ENCODE results near the gene ALDH1A3.

ALDH1A3 gene

DNA sequence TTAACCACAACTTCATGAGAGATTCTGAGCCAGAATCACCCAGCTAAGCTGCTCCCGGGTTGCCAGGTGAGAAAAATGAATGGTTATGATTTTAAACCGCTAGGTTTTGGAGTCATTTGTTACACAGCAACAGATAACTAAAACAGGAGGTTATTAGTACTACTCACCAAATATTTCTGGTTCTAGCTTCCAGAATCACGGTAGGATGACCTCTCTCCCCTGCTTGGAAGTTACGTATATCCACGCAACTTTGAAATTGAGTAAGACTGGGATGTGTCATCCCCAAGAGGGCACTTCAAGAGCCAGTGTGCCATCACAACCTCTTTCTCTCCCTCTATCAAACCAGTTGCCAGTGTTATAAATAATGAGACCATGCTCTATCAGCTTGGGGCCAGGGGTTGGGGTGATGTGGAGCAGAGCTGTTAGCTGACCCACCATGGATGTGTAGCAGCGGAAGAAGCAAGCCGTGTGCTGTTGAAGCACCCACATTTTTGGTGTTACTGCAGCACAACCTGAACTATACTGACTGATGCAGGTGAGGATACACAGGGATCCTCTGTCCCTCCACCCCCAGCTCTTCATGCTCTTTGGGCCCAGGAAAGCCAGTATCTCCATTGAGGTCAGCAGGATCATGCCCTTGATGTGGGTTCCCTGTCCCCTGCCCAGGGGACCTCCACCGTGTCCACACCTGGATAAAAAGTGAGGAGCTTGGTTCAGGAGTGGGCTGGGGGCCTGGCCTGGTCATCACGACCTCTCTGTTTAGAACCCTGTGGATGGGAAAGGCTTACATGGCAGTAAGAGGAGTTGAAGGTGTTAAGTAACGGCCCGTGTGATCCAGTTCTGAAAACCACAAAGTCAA is 19.4 kb upstream of the ALDH1A3 start:
- no peak for DNase-seq

DNA sequence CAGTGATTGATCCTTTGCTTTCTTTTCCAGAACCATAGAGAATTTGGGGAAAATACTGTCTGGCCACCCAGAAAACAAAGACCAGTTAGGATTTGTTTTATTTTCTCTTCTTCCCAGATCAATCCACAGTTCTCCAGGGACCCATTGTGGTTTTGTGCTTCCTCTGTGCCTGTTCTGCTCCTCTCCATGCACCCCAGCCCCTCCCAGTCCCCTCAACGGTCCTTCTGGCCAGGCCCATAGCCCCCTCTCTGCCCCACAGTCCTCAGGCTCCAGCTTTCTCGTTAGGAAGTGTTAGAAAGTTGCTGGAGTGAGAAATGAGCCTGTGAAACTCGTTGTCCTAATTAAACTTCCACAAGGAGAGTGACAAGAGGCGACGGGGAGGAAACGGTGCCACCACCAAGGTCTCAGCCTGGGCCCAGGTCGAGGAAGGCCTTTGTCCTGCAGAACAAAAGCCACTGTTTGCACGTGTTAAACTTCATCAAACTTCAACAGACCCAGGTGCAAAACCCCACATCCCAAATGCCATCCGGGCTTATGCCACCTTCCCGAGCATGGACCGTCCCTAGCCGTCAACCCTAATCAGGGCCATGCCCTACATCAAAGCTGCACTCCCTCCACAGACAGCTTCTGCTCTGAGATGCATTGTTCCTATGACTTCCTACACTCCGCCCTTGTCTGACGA is 18.7 kb upstream of the ALDH1A3 start:
- DNase-seq, result no peak

DNA sequence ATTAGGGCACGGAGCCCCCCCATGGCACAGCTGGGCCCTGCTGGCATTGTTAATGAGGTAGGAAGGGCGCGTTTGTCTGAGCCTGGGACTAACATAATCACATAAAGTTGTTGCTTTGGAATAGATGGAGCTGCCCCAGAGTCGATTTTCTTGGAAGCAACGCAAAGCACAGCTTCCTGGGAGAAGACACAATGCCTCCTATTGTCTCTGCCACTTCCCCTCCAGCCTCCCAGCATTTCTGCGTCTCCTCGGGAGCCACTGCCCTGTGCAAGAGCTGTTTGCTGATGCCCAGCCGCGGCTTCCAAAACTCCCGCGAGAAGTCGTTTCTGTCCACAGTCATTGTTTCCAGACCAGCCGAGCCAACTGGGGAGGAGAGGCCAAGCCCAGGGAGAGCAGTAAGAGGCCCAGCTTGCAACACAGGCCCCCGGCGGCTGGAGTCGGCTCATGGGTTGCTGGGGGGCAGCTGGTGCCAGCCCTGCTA is 18.1 kb upstream of the ALDH1A3 start:
- DNase-seq, result no peak

DNA sequence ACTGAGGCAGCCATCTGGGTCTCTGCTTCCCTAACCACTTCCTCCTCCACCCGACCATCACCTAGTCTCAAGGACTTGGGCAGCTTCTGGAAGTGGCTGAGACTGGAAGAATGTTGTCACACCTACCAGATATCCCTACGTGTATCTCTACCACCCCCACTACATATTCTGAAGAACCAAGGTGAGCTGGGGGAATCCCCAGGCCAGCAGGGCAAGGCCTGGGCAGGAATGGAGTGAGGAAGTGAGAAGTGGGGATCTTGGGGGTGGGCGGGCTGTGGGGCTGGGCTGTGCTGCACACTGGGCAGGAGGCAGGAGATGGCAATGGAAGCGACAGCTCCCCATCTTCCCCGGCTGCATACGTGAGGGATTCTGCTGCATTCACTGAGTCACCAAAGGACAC is 17.5 kb upstream of the ALDH1A3 start:
- DNase-seq, result no peak

DNA sequence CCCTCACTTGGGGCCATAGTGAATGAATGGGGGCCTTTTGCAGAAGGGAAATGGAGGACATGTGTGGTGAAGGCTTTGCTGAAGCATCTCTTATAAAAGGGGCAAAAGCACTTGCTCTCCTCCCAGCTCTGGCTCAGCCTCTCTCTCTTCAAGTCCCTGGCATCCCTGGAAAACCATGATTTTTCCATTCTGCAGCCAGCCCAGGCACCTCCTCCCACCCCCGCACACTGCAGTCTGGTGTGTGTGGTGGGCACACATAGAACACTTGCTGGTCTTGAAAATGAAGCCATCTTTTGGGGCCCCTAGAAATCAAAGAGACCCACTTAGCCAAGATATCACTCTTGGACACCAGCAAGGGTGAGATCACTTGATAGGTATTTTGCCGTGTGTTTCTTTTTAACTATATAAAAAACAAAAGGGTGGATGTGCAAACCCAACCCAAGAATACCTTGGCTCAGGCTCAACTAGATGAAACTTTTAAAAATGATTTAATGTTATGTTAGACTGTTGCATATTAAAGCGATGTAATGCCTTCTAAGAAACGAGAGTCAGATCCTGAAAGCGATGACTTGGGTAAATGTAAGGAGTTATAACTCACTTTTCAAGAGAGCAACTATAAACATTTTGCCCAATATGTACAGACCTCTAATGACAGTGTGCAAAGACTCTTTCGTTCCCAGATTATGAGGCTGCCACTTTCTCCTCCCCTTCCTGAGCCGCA is 16.4 kb upstream of the ALDH1A3 start:
- DNase-seq, result no peak

DNA sequence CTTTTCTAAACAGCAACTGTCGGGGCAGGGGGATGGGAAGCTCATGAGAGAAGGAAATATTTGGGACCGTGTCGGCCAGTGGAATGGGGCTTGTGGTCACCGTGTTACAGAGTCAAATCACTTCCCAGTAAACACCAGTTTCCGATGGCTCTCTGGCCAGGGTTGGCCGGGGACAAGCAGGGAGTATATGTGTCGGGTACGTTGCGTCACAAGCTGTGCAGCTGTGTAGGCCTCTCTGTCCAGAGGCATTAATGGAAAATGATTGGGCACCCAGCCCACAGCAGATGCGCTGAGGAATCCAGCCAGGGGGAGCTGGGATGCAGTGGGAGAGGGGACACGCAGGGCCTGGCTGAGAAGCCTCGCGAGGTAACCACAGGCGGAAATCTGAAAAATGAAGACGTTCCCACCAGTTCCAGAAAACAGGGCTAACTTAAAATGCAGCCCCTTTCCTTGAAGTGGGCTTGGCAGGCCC is 15.8 kb upstream of the ALDH1A3 start:
- no peak for DNase-seq

DNA sequence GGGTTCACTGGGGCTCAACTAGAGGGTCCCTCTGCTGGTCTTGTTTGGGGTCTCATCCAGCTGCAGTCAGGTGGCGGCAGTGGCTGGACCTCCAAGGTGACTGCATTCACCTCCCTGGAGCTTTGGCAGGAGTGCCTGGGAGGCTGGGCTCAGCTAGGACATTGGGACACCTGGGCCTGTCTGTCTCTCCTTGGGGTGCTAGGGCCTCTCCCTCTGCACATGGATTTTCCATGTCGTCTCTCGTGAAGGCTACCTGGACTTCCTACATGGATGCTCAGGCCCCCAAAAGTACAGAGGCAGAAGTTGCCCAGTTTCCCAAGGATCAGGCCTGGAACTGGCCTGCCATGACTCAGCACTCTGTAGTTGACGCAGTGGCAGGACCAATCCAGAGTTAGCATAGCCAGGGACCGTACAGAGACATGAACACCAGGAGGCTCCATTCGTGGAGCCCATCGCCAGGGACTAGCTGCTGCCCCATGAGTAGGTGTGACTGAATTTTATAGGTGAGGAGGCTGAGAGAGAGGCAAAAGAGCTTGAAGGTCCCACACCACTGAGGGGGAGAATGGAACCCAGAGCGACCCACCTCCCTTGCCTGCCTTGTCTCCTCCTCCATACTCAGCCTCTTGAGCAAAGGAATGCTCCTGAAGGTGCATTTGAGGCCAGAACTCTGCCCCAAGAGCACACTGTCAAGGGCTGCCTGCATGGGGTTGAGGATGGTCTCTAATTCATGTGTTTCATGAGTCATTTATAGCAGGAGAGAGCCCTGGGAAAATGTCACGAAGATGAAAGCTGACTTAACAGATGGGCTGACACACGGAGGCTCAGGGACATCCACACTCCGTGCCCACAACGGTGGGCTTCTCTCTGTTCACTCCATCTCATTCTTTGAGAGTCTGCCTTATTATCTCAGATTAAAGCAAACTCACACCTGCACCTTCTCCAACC is 13.0 kb upstream of the ALDH1A3 start:
- no peak for DNase-seq

DNA sequence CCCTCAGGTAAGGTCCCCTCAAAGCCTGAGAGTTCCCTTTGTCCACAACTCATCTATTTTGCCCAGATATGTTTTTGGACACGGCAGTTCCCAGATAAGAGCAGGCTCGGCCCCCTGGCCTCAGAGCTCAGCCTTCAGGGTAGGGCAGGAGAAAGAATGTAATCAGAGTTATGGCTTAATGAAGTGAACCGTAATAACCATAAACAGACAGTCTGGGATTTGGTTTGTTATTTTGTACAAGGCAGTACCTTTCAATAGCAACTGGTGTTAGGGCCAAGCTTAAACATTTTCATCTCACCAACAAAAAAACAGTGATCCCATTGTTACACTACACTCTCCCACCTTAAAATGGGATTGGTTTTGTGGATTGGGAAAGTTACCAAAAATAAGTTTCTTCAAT is 12.2 kb upstream of the ALDH1A3 start:
- DNase-seq, result no peak

DNA sequence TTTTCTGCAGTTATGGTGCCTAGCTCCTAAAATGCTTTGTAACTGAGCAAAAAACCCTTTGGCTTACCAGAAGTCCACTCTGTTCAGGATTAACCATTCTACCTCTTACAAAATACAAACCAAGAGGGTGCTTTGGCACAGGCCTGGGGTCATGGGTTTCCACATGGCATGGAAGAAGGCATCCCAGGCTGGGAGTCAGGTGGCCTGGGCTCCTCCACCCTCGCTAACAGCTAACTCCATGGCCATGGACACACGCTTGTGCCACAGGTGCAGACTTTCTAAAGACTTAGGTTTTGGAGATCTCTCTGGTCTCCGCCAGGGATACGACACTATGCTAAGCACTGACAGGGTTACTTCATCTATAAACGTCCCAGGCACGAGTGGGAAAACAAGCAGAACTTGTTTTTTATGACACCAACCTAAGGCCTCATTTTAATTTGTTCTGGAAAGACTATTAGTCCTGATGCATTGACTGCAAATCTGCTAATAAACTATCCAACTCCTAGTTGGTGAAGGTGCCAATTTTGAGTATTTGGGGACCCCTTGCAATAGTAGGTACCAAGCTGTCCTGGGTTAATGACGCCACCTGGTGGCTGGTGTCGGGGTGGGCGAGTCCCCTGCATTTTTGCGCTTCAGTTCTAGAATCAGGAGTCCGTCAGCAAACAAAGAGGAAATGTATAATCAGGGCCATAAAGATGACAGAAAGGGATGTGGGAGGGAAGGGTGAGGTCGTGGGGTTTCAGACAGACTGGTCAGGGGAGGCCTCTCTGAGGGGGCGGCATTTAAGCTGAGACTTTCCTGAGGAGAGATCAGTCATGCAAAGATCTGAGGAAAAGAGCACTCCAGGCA is 10.3 kb upstream of the ALDH1A3 start:
- no peak for DNase-seq

DNA sequence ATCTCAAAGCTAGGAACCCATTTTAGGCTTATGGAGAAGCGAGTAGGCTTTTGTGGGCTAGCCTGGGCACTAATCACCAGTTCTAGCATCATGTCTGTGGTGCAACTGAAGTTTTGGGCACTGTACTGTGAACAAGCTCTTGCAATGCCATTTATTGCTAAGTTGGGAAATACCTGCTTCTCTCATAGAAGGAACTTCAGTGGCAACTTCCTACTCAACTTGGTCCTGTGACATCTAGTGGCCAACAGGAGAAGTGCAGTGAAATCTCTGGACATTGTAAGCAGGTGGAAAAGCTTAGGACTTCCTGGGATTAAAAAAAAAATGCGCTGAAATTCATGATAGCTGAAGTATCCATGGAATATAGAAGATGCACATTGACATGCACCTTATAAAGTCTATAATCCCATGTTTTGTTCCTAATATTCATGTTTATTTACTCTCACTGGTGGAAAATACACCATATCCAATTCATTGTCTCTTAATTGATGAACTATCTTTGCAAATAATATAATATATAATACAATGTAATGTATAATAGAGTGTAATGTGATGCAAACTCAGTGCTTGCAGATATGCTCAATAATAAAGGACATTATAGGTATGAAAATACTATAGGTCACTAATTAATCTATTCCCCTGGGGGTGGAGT is 6.5 kb upstream of the ALDH1A3 start:
- DNase-seq, result peak; percentile 39 to 51

DNA sequence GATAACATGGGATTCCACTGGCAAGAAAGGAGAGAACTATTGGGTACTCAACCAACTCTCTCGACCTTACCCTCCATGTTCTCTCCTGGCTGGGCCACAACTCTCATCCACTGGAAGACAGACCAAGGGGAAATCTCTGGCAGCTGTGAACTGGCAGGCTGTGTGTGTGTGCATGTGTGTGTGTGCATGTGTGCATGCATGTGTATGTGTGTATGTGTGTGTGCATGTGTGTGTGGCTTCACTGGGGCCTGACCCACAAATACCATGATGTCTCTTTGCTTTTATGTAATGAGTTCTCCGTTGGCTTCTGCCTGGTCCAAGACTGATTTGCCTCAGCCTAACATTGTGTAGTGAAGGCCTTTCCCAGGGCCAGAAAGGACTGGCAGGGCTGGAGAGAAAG is 4.1 kb upstream of the ALDH1A3 start:
- no peak for DNase-seq

DNA sequence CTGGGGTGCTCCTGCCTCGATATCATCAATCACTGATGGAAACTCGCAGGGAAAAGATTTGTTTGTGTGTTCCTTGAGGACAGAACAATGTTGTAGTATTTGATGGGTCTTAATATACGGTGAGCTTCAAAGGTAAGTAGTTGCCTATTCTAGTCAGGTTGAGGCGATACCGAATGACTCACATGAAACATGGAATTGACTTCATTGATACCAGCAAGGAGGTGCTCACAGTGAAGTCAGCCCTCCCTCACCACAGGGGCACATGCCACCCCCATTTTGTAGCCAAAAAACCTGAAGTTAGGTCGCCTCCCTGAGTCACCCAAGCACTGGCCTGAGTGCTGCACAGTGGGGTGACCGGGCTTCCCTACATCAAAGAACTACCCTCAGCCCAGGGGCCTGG is 3.7 kb upstream of the ALDH1A3 start:
- DNase-seq, result no peak

DNA sequence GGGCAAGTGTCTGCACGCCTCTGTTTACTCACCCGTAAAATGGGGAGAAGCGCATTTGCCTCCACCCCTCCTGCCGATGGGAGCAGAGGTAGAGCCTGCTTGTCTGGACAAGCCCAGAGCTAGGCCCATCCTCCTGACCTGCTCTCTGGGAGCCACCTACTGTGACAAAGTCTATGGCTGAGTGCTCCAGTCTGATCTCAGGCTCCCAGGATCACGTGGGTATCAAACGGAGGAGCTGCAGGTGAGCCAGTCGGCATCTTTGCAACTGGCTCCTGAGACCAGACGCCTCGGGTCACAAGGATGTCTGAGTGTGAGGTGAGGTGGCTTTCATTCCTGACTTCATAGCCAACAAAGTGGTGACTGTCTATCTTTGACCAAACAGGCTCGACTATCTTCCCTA is 2.1 kb upstream of the ALDH1A3 start:
- DNase-seq, result no peak

DNA sequence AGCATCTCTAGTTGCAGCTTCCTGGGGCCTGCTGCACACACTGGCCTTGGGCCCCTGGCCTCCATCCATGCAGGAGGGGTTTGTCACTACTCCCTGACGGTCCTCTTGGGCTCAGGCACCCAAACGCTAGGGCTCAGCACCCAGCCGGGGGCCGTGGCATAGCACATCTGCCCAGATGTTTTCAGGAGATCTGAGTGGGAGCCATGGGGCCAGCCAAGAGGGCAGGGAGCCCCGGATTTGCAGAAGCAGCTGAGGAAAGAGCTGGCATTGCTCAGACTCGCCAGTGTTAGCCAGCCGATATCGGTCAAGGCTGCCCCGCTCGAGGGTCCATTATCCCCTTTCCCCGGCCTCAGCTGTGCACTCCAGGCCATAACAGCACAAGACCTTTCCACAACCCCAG is 1.5 kb upstream of the ALDH1A3 start:
- no peak for DNase-seq

DNA sequence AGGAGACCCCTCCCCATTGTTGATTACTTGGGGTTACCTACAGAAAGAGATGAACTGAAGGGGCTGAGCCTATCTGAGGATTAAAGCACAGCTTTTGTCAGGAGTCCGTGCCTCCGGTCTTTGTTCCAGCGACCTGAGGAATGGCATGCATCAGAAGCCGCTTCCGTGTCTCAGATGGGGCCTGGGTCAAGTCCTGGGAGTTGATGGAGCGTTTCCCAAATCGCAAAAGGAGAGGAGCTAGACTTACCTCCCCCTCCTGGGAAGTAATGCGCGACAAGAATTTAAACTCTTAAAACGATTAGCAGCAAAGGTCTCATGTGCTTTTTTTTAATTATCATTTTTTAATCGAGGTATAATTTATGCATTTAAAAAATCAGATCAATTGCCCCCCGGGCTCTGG is 983 bp upstream of the ALDH1A3 start:
- DNase-seq, result no peak

DNA sequence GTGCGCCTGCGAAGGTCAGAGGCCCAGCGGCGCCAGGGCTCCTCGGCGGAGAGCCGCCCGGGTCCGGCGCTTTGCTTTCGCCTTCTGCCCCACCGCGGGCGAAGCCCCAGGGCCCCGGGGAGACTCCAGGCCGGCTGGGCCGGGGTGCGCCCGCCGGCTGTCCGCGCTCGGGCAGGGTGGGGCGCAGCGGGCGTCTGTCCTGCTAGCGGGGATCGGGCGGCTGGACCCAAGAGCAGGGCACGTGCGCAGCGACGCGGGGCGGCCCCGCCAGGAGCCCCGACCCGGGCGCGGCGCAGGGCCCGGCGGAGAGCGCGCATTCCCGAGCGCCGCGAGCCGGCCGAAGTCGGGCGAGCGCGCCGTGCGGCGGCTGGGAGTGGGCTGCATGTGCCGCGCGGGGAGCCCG is 569 bp upstream of the ALDH1A3 start:
- DNase-seq, result no peak

DNA sequence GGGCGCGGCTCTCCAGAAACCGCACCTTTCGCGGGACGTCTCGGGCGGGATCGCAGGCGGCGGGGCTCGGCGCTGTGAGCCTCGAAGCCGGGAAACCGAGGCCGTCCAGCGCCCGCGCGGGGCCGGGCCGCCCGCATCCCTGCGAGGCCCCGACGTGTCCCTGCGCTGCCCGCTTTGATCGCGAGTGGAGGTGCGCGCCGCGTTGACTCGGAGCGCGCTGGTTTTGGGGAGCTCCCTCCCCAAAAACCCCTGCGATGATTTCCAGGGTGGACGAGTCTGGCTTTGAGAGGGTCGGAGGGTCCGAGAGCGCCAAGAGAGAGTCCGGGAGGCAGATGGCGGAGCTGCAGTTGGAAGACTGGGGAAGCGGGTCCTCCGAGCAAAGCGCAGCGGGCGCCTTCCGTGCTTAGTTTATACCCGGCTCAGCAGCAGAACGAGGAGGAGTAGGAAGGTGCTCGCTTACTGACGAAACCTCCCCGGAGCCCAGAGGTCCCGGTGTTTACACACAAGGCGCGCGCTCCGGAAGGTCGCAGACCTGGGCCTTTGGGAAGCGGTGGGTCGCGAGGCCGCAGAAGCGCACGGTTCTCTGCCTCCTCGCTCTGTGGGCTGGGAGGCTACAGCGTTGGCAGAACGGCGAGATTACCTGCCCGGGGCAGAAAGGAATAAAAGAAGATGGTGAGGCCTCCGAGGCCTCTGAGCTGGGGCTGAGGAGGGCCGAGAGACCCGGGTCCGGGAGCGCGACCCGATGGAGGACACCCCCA is 687 bp downstream of the ALDH1A3 start:
- DNase-seq, result no peak

DNA sequence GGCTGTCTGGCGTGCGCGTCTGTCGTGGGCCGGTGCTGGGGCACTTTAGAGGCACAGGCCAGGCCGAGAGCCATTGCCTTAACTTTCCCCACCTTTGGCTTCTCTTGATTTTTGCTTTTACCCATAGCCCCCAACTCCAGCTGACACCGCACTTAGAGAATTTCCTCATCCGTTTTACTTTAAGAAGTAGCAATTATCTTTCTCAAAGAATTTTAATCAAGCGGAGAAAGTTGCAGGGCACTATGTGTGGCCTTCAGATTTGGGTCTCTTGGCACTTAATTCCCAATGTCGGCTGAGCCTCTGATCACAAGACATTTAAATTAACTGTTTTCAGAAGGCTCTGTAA is 1.2 kb downstream of the ALDH1A3 start:
- no peak for DNase-seq

DNA sequence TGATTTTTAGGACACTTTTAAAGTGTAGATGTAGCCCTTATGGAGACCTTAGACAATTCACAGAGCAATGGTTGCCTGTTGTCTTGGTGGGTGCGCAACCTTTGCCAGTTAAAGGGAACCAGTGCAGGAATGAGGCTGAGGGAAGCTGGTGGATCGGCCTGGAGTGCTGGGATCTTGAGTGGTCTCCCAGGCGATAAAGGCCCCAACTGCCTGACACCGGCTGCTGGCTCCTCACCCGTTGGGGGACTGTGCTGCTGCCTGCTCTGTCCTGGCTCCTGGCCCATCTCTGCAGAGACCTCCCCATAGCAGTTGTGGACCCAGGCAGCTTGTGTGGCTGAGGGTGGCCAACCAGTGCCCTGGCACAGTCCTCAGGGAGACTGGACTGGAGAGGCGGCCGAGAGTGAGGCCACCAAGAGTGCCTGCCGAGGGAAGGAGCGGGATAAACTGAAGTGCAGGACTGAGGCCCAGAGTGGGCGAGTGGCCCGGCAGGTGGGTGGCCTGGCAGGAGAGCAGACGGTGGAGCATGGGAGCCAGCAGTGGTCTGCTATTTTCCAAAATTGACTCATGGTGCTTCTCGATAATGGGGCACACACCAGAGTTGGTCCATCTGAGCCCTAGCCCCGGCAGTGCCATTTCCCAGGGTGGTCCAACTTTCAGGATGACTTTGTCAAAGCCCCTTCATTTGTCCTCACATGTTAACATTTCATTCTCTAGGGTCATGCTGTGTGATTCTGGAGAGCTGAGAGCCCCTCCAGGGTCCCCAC is 2.1 kb downstream of the ALDH1A3 start:
- no peak for DNase-seq
